H1 (cell line): ENCODE measurements around the gene RPS21. TPM values are rescaled to one million over a fixed set of nuclear protein-coding genes. Genes with fewer than 3 reads are reported as not detected.
A peak's percentile ranks its signal among the peaks of the same experiment; 100 is the strongest.

Experiments
- BRCA1 ChIP-seq: IDR thresholded peaks from 2 replicates; pipeline ENCODE4 v1.6.1; 2012; ENCODE audit warnings: low read depth, low read length, improper control_type of control experiment
- CEBPB ChIP-seq: IDR thresholded peaks from 2 replicates; pipeline ENCODE4 v1.6.1; 2012; ENCODE audit warnings: low read depth, low read length
- CHD2 ChIP-seq: IDR thresholded peaks from 2 replicates; pipeline ENCODE4 v1.6.1; 2012; ENCODE audit warnings: low read length, improper control_type of control experiment
- CTBP2 ChIP-seq: IDR thresholded peaks from 2 replicates; pipeline ENCODE4 v1.7.0; 2011; ENCODE audit warnings: borderline replicate concordance, mild to moderate bottlenecking, moderate library complexity, mixed read lengths, low read length; ENCODE audit not compliant: insufficient read depth, insufficient read length
- KDM4A ChIP-seq: IDR thresholded peaks from one replicate; pipeline ENCODE4 v1.7.1; 2012; ENCODE audit warnings: low read depth, mild to moderate bottlenecking, moderate library complexity, low read length, inconsistent platforms; ENCODE audit not compliant: severe bottlenecking
- NANOG ChIP-seq: IDR thresholded peaks from 2 replicates; pipeline ENCODE4 v1.6.1; 2011; ENCODE audit warnings: low read length, low read depth, mild to moderate bottlenecking, inconsistent platforms; ENCODE audit not compliant: insufficient read depth, poor library complexity, severe bottlenecking
- PHF8 ChIP-seq: fragments of 200-600 bp; sonication (generic); conservative IDR thresholded peaks from 2 replicates; pipeline ENCODE4 v1.7.1; 2012; ENCODE audit warnings: low read depth, mild to moderate bottlenecking, inconsistent platforms, low read length, moderate library complexity
- POLR2A ChIP-seq, 2 experiments: IDR thresholded peaks; 1 replicate in 1 of 2; 2 replicates in 1 of 2; pipeline ENCODE4 v1.6.1; 2011; ENCODE audit warnings: low read depth in 2 of 2, low read length in 2 of 2, mild to moderate bottlenecking in 2 of 2; ENCODE audit errors: control extremely low read depth in 1 of 2
- SIN3A ChIP-seq, 2 experiments: IDR thresholded peaks in 1 of 2; conservative IDR thresholded peaks in 1 of 2; 2 replicates each; pipeline ENCODE4 v1.6.1; 2011 to 2012; ENCODE audit warnings: low read length in 2 of 2, improper control_type of control experiment in 1 of 2, low read depth in 1 of 2, mild to moderate bottlenecking in 1 of 2
- TAF7 ChIP-seq: optimal IDR thresholded peaks from 2 replicates; pipeline ENCODE3; 2011; ENCODE audit warnings: low read depth, mild to moderate bottlenecking, inconsistent platforms, low read length, moderate library complexity, borderline replicate concordance
- polyA plus RNA-seq, 7 experiments: library from polyadenylated mRNA; depleted of rRNA in 3 of 7; stranded (reverse) in 5 of 7; unstranded in 2 of 7; fragments of >200 nt in 5 of 7; fragments of 200-250 nt in 2 of 7; gene quantifications; 1 replicate in 5 of 7; 2 replicates in 1 of 7; 4 replicates in 1 of 7; pipeline versions ENCODE4 v1.2.1 to v1.2.3, GENCODE V29; 2011 to 2013; ENCODE audit warnings: missing spikeins in 2 of 7, mixed read lengths in 2 of 7
- total RNA-seq: library from RNA; stranded (reverse); fragmentation: NEBNext Ultra II Directional; extraction: Animal tissue kit (Norgen Biotek cat#: 25700); gene quantifications from 2 replicates; pipeline ENCODE4 v1.2.1, GENCODE V29; 2021
- TF ChIP-seq, protein P1 (sequence below): IDR thresholded peaks from 2 replicates; pipeline ENCODE4 v1.6.1; 2011; ENCODE audit warnings: low read length, improper control_type of control experiment
- TF ChIP-seq, protein P2 (sequence below): IDR thresholded peaks from 2 replicates; pipeline ENCODE4 v1.6.1; 2012; ENCODE audit warnings: inconsistent platforms
- TF ChIP-seq, protein P3 (sequence below): IDR thresholded peaks from 2 replicates; pipeline ENCODE4 v1.6.1; 2011; ENCODE audit warnings: low read depth, mild to moderate bottlenecking, low read length; ENCODE audit not compliant: insufficient read depth

Gene RPS21
- total and polyA plus RNA-seq, 2 of the 8 experiments (the other 6 are each of a cell fraction or from before 2014, with no cell fraction given), result 1,787 to 7,219 TPM

DNA sequence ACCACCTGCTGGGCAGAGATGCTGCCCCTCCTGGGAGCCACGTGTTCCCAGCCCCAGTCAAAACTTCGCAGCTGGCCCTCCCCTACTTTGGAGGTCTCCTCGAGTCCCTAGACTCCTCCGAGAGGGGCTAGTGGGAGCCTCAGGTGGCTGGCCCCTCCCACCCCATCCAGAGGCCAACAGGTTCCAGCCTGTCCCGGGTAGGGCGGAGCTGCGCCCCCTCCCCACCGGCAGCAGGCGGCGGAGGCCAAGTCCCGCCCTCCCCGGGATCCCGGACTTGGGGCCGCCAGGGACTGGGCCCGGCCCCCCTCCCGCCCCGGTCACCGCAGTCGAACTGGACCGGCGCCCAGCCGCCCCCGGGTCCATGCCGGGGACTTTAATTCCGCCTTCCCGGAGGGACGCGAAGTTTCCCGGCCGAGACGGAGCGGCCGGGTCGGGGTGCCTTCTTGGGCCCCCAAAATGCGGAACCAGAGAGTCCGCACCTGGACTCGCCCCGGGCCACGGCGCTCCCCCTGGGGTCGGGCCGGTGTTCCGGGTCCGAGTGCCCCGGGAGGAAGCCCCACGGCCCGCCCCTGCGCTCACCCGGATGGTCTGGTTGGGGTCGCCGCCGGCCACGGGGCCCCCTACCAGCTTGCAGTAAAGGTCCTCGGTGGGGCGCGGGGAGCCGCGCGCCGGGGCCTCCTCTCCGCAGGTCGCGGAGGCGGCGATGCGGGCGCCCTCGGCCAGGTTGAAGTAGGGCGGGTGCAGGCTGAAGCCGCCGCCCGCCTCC lies 20.4 kb upstream of the RPS21 start (continued):
- TF ChIP-seq CHD2 (peak; percentile 57), NANOG (no peak), BRCA1 (0 out of 2 replicates have a peak, but pooled peaks have one; percentile 16), TAF7 (no peak), KDM4A (peak; percentile 4), SIN3A (conservative IDR thresholded peaks at IDR 0.05 in 1 of 2, IDR thresholded peaks at IDR 0.05 in 1 of 2; ENCODE audit: low read depth in 1 of 2, low read length in 2 of 2) (peak in 1 of 2 experiments; percentile 16; a peak in 1 of 4 replicates), PHF8 (0 out of 2 replicates have a peak, but pooled peaks have one; percentile 54), CTBP2 (no peak), CEBPB (no peak), POLR2A (IDR thresholded peaks at IDR 0.05; ENCODE audit: control extremely low read depth in 1 of 2, low read depth in 2 of 2, low read length in 2 of 2) (peak in 1 of 2 experiments; percentile 15; a peak in 1 of 3 replicates)
- TF ChIP-seq, protein P1, sequence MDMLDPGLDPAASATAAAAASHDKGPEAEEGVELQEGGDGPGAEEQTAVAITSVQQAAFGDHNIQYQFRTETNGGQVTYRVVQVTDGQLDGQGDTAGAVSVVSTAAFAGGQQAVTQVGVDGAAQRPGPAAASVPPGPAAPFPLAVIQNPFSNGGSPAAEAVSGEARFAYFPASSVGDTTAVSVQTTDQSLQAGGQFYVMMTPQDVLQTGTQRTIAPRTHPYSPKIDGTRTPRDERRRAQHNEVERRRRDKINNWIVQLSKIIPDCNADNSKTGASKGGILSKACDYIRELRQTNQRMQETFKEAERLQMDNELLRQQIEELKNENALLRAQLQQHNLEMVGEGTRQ, result no peak
- TF ChIP-seq, protein P2, sequence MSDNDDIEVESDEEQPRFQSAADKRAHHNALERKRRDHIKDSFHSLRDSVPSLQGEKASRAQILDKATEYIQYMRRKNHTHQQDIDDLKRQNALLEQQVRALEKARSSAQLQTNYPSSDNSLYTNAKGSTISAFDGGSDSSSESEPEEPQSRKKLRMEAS, result peak; percentile 35; the same call in 1 of the 2 replicates
- TF ChIP-seq, protein P3, sequence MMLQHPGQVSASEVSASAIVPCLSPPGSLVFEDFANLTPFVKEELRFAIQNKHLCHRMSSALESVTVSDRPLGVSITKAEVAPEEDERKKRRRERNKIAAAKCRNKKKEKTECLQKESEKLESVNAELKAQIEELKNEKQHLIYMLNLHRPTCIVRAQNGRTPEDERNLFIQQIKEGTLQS, result no peak
